Non-pigmented ciliary epithelial cell (primary cell): ENCODE measurements around the gene ZNF664.

Source experiments
- DNase-seq: peaks from one replicate; pipeline ENCODE4 v3.0.0-alpha.2; 2010; ENCODE audit warnings: low read depth

The ZNF664 gene

GRCh38 chr12:124009781-124010180 lies 36.8 kb downstream of the ZNF664 start:
- no peak for DNase-seq

GRCh38 chr12:124010687-124011086 lies 37.7 kb downstream of the ZNF664 start:
- DNase-seq = no peak

- no peak for DNase-seq
These were observed 38.6 kb downstream of the ZNF664 start for GRCh38 chr12:124011435-124012115.

- DNase-seq = no peak
These were observed 40.1 kb downstream of the ZNF664 start for GRCh38 chr12:124013073-124013472.

- DNase-seq = no peak
These were observed 42.8 kb downstream of the ZNF664 start for GRCh38 chr12:124015494-124016461.

- no peak for DNase-seq
These were observed 44.0 kb downstream of the ZNF664 start for GRCh38 chr12:124017064-124017463.

GRCh38 chr12:124018539-124018938 lies 45.5 kb downstream of the ZNF664 start:
- no peak for DNase-seq

- DNase-seq = no peak
These were observed 46.1 kb downstream of the ZNF664 start for GRCh38 chr12:124019115-124019514.

GRCh38 chr12:124020514-124020949 lies 47.5 kb downstream of the ZNF664 start:
- no peak for DNase-seq

GRCh38 chr12:124021007-124021406 lies 48.0 kb downstream of the ZNF664 start:
- DNase-seq = no peak

- DNase-seq = no peak
These were observed 49.1 kb downstream of the ZNF664 start for GRCh38 chr12:124022161-124022560.

- no peak for DNase-seq
These were observed 51.3 kb downstream of the ZNF664 start for GRCh38 chr12:124024263-124024678.

- DNase-seq = no peak
These were observed 51.8 kb downstream of the ZNF664 start for GRCh38 chr12:124024776-124025175.

- no peak for DNase-seq
These were observed 52.6 kb downstream of the ZNF664 start for GRCh38 chr12:124025661-124026060.

- no peak for DNase-seq
These were observed 54.0 kb downstream of the ZNF664 start for GRCh38 chr12:124026755-124027745.

- DNase-seq = no peak
These were observed 54.9 kb downstream of the ZNF664 start for GRCh38 chr12:124027753-124028554.

- no peak for DNase-seq
These were observed 55.5 kb downstream of the ZNF664 start for GRCh38 chr12:124028555-124028925.

- DNase-seq = no peak
These were observed 57.0 kb downstream of the ZNF664 start for GRCh38 chr12:124030008-124030407.

GRCh38 chr12:124030510-124030909 lies 57.5 kb downstream of the ZNF664 start:
- DNase-seq = no peak

GRCh38 chr12:124031058-124031457 lies 58.0 kb downstream of the ZNF664 start:
- DNase-seq = no peak

- no peak for DNase-seq
These were observed 59.4 kb downstream of the ZNF664 start for GRCh38 chr12:124032265-124032886.
